Lower lobe of right lung (tissue), 2 donors: ENCODE measurements around the gene MYH4. TPM values are rescaled to one million over a fixed set of nuclear protein-coding genes. Genes with fewer than 3 reads are reported as not detected.

Source experiments
- ATAC-seq, 2 donors: fragments of 200-7000 bp; cut with Tn5 transposase; one replicate each; pipeline ENCODE4 v1.9.1; 2020 to 2022; ENCODE audit warnings: mild to moderate bottlenecking in 2 of 2, moderate library complexity in 2 of 2
- DNase-seq: peaks from one replicate; pipeline ENCODE4 v3.0.0-alpha.2; 2020
- H3K27ac ChIP-seq: fragments of 200-600 bp; one replicate; pipeline ENCODE4 v1.8.0; 2022
- H3K27me3 ChIP-seq: fragments of 200-600 bp; one replicate; pipeline ENCODE4 v1.8.0; 2022; ENCODE audit warnings: low read depth
- H3K36me3 ChIP-seq: fragments of 200-600 bp; one replicate; pipeline ENCODE4 v1.8.0; 2022; ENCODE audit warnings: mild to moderate bottlenecking
- H3K4me1 ChIP-seq: fragments of 200-600 bp; one replicate; pipeline ENCODE4 v1.8.0; 2022
- H3K4me3 ChIP-seq: fragments of 200-600 bp; one replicate; pipeline ENCODE4 v1.8.0; 2022; ENCODE audit warnings: mild to moderate bottlenecking
- H3K9me3 ChIP-seq: fragments of 200-600 bp; one replicate; pipeline ENCODE4 v1.8.0; 2022
- CTCF ChIP-seq: fragments of 200-600 bp; IDR thresholded peaks from one replicate; pipeline ENCODE4 v1.8.0; 2022; ENCODE audit warnings: antibody characterized with exemption, mild to moderate bottlenecking
- intact Hi-C: fragments of 100-400 bp; cut with DNase I; formaldehyde crosslinking; loops from one replicate; pipeline ENCODE4 v1.11.0; 2022
- total RNA-seq: library from RNA; stranded (reverse); fragmentation: NEBNext Ultra II Directional; extraction: Animal tissue kit (Norgen Biotek cat#: 25700); gene quantifications from one replicate; pipeline ENCODE4 v1.2.1, GENCODE V29; 2021
- donor health status: DM: no; HTN: yes; CAD: no; lungs with severe emphysema.

The MYH4 gene
- total RNA-seq, 1 donor from 2014 or later, result not detected

GRCh38 chr17:10512856-10513255, 43.5 kb upstream of the MYH4 start:
- no peaks in the 10 kb centered on the region for H3K36me3 ChIP-seq
- H3K4me3 ChIP-seq, result no peak overlapping the region
- H3K9me3 ChIP-seq, result no peaks in the 10 kb centered on the region
- ATAC-seq, result no peak
- intact Hi-C loops, result no loop called here
- no peak for DNase-seq
- no peaks in the 10 kb centered on the region for H3K4me1 ChIP-seq
- no peak overlapping the region for H3K27ac ChIP-seq
- H3K27me3 ChIP-seq, result no peaks in the 10 kb centered on the region
- no peak for TF ChIP-seq CTCF

- Histone ChIP-seq H3K4me3 (no peak overlapping the region), H3K27ac (no peak overlapping the region), H3K36me3 (no peaks in the 10 kb centered on the region), H3K9me3 (no peaks in the 10 kb centered on the region), H3K4me1 (no peaks in the 10 kb centered on the region), H3K27me3 (no peaks in the 10 kb centered on the region)
- no peak for DNase-seq
- ATAC-seq, result no peak
- intact Hi-C loops, result no loop called here
- TF ChIP-seq CTCF, result no peak
Measured at GRCh38 chr17:10499950-10500349, 30.6 kb upstream of the MYH4 start.

DNA sequence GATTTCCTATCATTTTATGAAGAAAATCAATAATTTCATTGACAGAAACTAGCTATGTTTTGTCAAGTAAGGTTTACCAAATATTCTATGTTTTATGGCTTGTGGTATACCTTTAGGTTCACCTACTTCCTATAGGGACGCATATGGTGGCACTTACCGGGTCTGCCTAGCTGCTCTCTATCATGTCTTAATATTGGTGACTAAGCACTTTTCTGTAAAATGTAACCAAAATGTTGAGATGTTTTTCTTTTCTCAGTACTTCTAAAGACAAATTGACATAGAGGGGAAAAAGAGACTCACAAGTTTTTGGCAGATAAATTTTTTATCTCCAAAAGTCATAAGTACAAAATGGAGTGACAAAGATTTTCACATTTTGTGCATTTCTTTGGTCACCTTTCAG, 22.6 kb upstream of the MYH4 start:
- no peak for TF ChIP-seq CTCF
- Histone ChIP-seq H3K36me3 (no peaks in the 10 kb centered on the region), H3K27ac (no peak overlapping the region), H3K4me1 (no peaks in the 10 kb centered on the region), H3K9me3 (peaks cover 18% of the 10 kb centered on the region), H3K4me3 (no peak overlapping the region), H3K27me3 (no peaks in the 10 kb centered on the region)
- intact Hi-C loops, result no loop called here
- DNase-seq (no peak), ATAC-seq (no peak)

- intact Hi-C loops, result no loop called here
- DNase-seq (no peak), ATAC-seq (no peak)
- H3K36me3 ChIP-seq, result no peaks in the 10 kb centered on the region
- H3K27ac ChIP-seq, result no peak overlapping the region
- no peaks in the 10 kb centered on the region for H3K27me3 ChIP-seq
- no peak overlapping the region for H3K4me3 ChIP-seq
- H3K9me3 ChIP-seq, result peaks cover 15% of the 10 kb centered on the region
- no peak for TF ChIP-seq CTCF
- H3K4me1 ChIP-seq, result no peaks in the 10 kb centered on the region
Measured at GRCh38 chr17:10482252-10482651, 12.9 kb upstream of the MYH4 start.

DNA sequence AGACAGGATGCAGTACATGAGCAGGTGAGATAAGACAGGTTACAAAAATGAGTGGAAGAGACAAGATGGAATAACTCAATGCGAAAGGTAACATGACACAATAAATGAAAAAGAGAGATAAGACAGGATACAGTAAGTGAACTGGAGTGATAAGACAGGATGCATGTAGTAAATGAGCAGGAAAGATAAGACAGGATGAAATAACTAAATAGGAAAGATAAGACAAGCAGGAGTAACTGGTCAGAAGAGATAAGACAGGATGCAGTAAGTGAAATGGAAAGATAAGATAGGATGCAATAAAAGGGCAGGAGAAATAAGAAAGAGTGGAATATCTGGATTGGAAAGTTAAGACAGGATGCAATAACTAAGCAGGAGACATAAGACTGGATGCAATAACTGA, 8.3 kb upstream of the MYH4 start:
- Histone ChIP-seq H3K9me3 (peaks cover 8% of the 10 kb centered on the region), H3K4me3 (no peak overlapping the region), H3K4me1 (no peaks in the 10 kb centered on the region), H3K27me3 (no peaks in the 10 kb centered on the region), H3K27ac (no peak overlapping the region), H3K36me3 (no peaks in the 10 kb centered on the region)
- DNase-seq, result no peak
- no peak for TF ChIP-seq CTCF
- no peak for ATAC-seq
- intact Hi-C loops, result no loop called here

- no peak for TF ChIP-seq CTCF
- Histone ChIP-seq H3K27me3 (no peaks in the 10 kb centered on the region), H3K9me3 (no peaks in the 10 kb centered on the region), H3K36me3 (no peaks in the 10 kb centered on the region), H3K4me1 (no peaks in the 10 kb centered on the region), H3K27ac (no peak overlapping the region), H3K4me3 (no peak overlapping the region)
- intact Hi-C loops, result no loop called here
- no peak for ATAC-seq
- no peak for DNase-seq
Measured at GRCh38 chr17:10474536-10474935, 5.2 kb upstream of the MYH4 start.
